Fibroblast of skin of scalp (primary cell): ENCODE measurements around the gene LDLRAD4.

Experiments
- DNase-seq: peaks from one replicate; pipeline ENCODE4 v3.0.0-alpha.2; 2013

Gene LDLRAD4

DNA sequence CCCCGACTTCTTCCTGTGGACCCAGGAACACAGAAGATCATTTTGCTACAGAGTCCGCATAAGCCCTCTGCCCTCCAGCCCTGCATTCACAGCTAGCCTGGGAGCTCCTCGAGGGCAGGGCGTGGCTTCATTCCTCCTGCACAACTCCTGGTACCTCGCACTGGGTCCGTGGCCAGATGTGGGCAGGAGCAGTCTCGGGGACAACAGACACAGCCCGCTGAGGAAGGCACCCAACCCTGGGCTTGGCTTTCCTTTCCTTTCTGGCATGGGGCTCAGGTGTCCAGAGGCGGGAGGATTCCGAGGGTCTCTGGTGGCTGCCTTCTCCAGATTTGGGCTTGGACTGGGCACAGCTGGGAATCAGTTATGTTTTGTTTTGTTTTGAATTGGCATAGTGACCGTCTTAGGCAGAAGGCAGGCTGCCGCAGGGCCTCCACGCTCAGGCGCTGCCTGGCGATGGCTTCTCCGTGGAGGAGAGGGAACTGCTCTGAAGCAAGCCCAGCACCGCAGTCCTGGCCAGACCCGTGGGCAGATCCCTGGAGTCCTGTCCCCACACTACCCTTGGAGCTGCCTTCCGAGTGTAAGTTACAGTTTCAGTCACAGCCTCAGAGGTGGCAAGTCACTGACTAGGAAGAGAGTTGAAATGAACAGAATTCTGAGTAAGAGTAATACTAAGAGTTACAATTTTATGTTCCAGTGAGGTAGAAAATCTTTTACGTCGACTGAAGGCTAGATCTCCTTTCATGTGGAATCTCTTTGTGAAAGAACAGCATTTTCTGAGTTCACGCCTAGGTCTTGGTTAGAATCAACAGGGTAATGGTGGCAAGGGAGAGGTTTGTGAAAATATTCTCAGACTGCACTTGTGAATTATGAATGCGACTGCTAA, 47.9 kb downstream of the LDLRAD4 start:
- DNase-seq = no peak

- DNase-seq = peak; percentile 9
These were observed 48.9 kb downstream of the LDLRAD4 start for GRCh38 chr18:13267431-13267873.

DNA sequence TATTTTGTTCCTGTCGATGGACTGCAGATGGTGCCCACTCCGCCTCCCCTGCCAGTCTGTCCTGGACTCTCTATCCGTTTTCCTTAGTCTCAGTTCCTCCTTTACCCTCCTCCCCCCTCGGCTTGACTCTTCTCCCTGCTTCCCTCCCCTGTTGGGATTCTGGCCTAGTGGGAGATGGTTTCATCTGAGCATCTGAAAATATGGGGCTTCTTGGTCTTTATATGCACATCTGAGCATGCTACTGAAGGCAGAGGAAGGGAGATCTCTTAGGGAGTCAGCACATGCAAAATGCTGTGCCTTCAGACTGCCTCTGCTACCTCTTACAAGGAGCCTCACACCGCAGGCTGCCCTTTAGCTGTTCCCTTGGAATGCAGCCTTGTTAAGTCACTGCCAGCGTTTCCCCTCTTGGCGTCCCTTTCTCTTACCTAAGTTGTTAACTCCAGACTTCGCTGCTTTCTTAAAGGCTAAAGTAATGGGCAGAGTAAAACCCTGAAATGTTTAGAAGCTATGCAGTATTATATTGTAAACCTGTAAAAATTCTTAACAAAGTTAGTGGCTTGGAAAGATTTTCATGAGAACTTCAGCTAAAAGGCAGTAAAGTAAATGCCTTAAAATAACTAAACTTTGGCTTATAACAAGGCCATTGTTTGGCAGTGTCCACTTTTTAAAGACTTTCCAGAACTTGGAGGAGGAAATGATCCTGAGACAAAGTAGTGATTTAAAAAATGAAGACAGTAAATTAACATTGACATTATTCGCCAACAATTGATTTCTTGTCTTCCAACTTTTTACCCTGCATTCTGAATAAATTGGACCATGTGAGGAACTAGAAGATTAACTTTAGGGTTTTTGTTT, 49.8 kb downstream of the LDLRAD4 start:
- peak; percentile 32 for DNase-seq

- no peak for DNase-seq
These were observed 50.4 kb downstream of the LDLRAD4 start for GRCh38 chr18:13269013-13269280.

DNA sequence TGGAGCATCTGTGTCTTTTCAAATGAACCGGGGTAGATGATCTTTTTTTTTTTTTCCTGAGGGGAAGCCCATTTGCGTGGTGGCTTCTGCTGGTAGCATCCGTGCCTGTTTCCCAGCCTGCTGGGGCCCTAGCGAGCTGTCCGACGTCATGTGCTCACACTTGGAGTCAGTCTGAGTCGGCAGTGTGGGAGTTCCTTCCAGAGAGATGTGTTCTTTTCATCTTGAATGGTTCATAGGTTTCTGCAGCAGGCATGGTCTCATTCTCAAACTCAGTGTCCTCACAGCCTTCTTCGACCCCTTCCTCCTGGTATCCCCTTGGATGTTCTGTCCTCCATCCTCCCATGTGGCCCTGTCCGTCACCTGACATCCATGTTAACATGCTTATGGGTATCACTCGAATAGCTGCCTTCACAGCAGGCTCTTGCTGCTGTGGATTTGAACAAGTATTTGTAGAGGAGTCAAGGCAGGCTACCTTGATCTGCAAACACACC, 51.0 kb downstream of the LDLRAD4 start:
- no peak for DNase-seq

DNA sequence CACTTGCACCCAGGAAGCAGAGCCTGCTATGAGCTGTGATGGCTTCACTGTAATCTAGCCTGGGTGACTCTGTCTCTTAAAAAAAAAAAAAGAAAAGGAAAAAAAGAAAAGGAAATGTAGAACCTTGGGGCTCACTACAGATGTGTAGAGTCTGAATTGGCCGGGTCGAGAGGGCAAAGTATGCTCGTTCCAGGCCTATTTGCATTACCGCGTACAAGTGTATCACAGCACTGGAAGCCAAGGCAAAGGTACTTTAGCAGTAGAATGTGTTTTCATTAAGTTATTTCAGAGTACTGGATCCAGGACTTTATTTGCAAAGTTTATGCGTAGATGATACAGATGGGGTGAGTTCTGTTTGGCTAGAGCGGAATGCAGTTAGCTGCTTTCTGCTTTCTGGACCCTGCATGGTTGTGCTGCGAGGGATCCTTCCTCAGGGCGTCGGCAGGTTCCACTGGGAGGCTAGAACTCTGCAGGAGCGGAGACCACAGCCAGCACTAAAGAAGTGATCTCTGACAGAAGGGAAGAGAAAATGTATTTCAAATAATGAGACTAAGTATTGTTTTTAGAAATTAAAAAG, 51.8 kb downstream of the LDLRAD4 start:
- DNase-seq = no peak

GRCh38 chr18:13271302-13271911, 52.8 kb downstream of the LDLRAD4 start:
- no peak for DNase-seq

- DNase-seq = no peak
These were observed 53.9 kb downstream of the LDLRAD4 start for GRCh38 chr18:13272416-13272815.

DNA sequence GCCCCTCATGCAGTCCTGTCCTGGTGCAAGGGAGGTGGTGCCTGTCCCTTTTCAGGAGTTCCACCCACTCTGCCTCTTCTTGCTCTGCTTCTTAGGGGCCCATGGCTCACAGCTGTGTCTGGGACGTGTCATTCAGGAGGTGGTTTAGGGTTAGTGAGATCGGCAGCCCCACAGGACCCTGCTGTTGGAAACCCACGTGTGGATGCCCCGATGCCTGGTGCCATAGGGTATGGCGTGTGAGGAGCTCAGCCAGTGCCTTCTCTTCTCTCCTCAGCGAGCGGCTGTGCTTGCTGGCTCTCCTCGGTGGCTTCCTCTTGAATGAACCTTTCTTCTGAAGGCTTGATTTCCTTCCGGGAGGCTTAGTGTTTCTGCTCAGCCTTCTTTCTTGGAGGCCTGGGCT, 55.2 kb downstream of the LDLRAD4 start:
- no peak for DNase-seq

DNA sequence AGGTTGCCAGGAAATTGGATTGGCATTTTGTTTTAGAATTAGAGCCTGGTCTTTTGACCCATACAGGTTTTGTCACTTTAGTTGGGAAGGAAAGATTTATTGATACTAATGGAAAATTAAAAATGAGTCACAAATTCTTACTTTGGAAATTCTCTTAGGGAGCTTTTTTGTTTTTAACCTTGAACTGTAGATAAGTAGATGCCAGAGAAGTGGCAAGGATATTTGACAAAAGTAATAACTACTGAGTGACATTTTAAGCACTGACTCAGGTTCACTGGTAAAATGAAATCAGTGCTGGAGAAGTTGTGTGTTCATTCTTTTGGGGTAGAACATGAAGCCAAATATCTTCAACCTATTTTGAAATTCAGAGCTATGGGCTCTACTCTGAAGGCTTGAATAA, 56.5 kb downstream of the LDLRAD4 start:
- no peak for DNase-seq

DNA sequence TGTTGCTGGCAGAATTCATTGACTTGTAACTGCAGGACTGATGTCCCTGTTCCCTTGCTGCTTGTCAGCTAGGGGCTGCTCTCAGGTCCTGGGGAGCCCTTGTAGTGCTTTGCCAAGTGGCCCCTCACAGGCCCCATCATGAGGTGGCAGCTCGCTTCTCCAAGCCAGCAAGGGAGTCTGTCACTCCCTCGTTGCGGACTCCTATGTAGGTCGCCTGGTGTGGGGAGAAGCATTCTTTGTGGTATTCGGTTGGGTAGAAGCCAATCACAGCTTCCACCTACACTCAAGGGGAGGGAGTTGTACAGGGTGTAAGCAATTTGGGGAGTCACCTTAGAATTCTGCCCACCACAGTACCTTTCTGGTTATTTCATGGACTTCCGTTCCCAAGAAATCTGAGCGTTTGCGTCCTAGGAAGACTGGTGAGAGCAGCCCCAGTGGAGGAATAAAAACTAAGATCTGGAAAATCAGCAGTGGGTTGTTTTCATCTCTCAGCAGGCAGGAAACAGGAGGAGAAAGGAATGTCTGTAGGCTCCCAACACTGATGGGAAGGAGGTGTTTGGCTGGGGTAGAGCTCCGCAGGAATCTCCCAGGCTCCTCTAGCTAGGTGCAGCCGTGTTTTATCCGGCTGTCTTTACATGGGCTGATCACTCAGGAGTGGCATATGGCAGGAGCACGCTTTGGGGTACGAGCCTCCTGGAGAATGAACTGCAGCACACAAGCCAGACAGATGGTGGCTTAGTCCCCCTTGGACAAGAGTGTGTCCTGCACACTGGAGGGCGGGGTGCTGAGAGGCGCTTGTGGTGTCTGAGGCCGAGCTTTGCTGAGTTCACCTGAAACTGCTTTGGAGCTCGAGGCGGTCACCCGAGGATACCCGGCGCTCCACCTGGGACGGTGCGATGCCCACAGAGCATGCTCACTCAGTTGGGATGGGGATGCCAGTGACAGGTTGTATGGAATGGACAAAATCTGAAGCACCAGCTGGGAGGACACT, 58.3 kb downstream of the LDLRAD4 start:
- no peak for DNase-seq

GRCh38 chr18:13278062-13278630, 59.6 kb downstream of the LDLRAD4 start:
- no peak for DNase-seq

DNA sequence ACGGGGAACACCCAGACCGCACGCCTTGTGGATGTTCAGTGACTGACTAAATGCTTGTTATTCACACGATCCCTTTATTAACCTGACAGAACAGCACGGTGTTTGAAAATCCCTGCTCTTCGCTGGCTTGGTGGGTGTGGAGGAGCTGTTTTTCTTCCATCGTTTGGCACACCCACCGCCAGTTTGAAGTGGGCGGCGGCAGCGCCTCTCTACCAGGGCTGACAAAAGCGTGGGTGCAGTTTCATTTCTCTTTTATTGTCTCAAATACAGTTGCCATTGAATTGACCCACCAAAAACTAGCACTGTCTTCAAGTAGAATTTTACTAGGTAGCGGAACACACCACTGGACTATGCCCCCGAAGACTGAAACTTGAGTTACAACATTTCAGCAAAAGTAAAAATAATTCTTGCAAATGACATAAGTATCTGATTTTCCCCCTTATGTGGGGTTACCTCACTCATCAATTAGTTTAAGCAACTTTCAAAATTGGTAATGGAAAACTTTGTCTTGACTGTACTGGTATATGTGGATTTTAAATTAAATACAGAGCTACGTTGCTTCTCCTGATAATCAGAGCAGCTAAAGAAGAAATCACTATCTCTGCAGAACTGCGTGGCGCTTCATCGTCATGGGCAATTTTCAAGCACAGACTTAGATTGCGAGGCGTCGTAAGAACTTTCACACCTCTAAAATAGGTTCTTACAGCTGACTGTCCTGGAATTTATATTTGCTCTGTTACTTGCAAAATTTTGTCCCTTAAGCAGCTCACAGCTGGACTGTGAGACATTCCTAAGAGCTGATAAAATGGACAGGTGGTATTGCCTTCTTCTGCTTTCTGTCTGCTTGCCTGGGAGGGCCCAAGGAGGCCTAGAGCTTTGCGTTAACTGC, 60.9 kb downstream of the LDLRAD4 start:
- DNase-seq = no peak

DNA sequence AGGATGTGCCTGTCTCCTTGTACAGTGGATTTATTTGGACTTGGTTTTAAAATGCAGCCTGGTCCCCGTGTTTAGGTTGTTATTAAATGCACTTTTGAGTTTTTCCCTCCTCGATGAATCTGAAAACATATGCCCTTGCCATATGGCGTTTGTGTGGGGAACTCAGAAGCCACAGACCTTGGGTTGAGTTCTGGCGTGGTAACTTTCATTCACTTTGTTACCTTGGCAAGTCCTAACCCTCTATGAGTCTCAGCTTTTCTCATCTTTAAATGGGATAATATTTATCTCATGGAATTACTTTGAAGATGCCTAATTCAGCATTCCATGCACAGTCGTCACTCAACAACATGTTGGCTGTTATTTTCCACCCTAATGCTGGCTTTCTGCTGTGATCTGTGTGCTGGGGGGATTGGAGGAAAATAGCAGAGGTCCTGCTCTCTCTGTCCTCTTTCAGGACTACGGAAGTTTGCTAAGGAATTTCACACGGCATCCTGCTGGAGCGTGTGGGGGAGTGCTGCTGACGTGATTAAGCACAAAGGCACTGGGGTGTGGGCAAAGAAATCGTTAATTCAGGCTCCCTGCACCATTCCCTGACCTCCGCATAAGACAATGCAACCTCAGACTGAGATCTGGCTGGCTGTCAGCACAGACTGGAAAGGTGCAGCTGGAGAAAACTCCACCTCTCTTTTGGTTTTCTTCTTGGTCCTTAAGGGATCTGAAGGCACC, 61.7 kb downstream of the LDLRAD4 start:
- peak; percentile 42 for DNase-seq

DNA sequence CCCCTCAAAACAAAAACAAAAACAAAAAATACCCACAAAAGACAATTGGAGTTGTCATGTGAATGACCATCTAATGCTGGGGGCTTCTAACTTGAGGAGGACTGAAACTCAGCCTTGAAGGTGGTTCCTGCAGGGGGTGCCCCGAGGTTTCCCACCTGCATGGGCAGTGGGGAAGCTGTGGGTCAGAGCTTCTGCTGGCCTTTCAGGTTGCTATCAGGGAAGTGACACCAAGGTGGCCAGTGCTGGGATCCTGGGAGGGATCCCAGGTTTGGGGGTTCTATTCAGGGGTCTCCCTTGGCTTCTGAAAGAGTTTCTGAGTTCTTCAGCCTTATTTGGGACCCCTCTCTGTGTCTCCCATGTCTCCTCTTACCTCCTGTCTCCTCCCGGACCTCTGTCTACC, 62.8 kb downstream of the LDLRAD4 start:
- no peak for DNase-seq

DNA sequence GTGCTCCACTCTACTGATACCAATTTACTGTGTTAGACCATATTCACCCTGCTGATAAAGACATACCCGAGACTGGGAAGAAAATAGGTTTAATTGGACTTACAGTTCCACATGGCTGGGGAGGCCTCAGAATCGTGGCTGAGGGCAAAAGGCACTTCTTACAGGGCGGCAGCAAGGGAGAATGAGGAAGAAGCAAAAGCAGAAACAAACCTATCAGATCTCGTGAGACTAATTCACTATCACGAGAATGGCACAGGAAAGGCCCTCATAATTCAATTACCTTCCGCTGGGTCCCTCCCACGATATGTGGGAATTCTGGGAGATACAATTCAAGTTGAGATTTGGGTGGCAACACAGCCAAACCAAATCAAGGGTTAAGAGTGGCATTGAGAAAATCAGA, 65.2 kb downstream of the LDLRAD4 start:
- no peak for DNase-seq

- no peak for DNase-seq
These were observed 65.9 kb downstream of the LDLRAD4 start for GRCh38 chr18:13284330-13285027.

DNA sequence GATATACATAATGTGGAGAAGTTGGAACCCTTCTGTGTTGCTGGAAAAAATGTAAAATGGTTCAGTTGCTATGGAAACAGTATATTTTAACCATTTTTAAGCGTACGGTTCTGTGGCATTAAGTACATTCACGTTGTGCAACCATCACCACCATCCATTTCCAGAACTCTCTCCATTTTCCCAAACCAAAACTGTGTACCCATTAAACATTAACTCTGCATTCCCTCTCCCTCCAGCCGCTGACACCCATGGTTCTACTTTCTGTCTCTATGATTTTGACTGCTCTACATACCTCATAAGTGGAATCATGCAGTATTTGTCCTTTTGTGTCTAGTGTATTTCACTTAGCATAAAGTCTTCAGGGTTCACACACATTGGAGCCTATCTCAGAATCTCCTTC, 67.3 kb downstream of the LDLRAD4 start:
- no peak for DNase-seq
